Measurements from ENCODE around the gene PPP1R9B.

The PPP1R9B gene

DNA sequence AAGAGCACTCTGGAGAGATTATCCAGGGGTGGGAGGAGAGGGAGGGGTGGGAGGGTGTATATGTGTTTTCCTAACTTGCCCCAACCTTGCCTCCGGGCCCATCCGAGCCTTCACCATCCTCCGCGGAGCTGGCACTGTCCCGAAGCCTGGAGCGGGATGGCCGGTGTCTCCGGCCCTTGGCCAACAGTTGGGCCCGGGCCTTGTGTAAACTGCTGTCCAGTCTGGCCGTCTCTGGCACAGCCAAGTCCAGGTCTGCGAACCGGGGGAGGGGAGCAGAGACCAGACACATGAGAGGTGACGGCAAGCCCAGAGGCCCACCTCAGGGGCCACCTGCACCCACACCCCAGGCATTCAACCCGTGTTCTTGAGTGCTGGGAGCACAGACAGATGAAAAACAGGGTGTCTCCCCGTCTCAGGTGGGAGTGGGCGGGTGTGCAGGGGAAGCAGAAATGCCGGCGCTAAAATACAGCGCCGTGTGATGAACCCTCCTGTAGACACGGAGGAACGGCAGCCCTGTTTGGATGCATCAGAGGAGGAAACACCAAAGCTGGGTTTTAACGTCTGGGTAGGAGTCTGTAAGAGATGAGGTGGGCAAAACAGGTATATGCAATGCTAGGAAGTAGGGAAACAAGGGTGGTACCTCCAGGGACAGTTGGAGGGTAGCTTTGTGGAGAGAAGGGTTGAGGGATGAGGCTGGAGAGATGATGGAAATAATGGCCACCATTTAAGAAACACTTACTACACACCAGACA is 32.2 kb downstream of the PPP1R9B start:
- H3K27ac Mint-ChIP-seq: no peak overlapping the region
- no peaks in the 10 kb centered on the region for H3K9me3 Mint-ChIP-seq
- H3K27me3 Mint-ChIP-seq: peaks cover 82% of the 10 kb centered on the region
- DNase-seq (no peak), ATAC-seq (no peak)
- peaks cover 17% of the 10 kb centered on the region for H3K4me1 Mint-ChIP-seq
- no peak overlapping the region for H3K4me3 Mint-ChIP-seq

DNA sequence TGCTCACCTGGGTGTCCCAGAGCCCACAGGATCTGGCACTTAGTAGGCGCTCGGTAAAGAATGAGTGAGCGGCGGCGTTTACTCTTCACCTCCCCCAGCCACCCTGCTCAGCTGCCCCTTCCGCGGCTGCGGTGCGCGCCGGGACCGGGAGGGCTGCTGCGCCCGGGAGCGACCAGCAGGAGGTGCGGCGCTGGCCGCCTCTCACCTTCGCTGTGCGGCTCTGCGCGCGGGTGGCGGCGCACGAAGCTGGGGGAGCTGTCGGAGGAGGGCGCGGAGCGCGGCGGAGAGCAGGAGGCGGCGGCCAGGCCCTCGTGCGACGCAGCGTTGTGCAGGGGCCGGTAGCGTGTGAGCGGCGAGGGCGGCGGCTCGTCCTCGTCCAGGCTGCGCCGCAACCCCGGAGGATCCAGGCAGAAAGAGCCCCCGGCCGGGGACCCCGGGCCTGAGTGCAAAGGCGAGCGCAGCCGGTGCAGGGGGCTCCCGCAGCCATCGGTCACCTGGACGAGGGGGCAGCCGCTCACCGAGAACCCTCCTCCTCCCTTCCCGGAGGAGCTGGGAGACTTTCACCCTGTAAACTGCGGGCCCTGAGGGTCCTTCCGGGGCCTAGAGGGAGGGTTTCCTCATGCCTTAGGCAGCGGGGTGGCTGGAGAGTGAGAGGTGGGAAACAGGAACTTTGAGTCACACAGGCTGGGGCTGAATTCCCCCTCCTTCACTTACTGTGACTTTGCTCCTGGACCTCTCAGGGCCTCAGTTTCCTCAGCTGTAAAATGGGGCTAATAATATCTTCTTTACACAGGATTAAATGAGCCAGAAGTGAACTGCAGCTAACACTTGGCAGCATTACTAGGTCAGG is 33.0 kb downstream of the PPP1R9B start:
- peaks cover 17% of the 10 kb centered on the region for H3K4me1 Mint-ChIP-seq
- H3K9me3 Mint-ChIP-seq: no peaks in the 10 kb centered on the region
- ATAC-seq: peak; percentile 89
- peaks cover 76% of the 10 kb centered on the region for H3K27me3 Mint-ChIP-seq
- H3K4me3 Mint-ChIP-seq: peak overlapping the region; percentile 79 to 84
- H3K27ac Mint-ChIP-seq: peak overlapping the region; percentile 6 to 87
- peak; percentile 70 to 73 for DNase-seq

DNA sequence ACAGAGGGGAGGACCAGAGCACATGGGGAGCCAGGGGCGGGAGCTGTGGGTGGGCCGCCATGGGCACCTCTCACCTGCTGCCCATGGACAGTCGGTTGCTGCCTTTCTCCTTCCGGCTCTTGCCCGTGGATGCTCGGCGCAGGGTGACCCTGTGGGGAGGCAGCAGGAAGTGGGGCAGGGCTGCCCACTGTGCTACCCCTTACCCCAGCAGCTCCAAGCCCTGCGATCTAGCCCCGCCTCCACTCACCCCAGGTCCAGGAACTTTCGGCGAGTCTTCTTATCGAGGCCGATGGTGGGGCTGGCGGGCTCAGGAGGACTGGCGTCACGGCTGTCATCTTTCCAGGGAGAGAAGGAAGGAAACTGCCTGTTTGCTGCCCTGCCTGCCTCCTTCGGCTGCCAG is 34.7 kb downstream of the PPP1R9B start:
- H3K27me3 Mint-ChIP-seq: peaks cover 62% of the 10 kb centered on the region
- H3K4me1 Mint-ChIP-seq: peaks cover 17% of the 10 kb centered on the region
- H3K27ac Mint-ChIP-seq: no peak overlapping the region
- H3K4me3 Mint-ChIP-seq: no peak overlapping the region
- no peaks in the 10 kb centered on the region for H3K9me3 Mint-ChIP-seq
- ATAC-seq: no peak
- no peak for DNase-seq

DNA sequence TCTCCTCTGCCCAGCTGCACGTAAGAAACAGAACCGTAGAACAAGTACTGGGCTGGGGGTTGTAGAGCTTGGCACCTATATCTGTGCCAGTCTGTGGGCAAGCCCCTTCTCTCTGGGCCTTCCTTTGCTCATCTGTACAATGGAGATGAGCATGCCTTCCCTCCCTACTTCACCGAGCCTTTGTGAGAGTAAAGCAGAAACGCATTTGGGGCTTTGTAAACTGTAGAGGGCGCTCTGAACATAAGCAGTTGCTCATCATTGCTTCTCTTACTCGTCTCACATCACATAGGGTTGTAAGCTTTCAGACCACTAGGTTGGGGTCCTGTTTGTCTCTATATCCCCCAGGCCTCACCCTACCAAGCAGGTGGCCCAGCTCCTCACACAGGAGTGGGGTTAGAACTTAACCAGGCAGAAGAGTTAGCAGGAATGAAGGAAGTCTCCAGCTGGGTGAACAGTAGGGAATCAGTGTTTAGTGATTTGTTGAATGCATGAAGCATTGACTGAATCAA is 35.6 kb downstream of the PPP1R9B start:
- H3K27me3 Mint-ChIP-seq: peaks cover 58% of the 10 kb centered on the region
- peak; percentile 65 for ATAC-seq
- DNase-seq: peak; percentile 40 to 62
- H3K4me1 Mint-ChIP-seq: peaks cover 17% of the 10 kb centered on the region
- no peak overlapping the region for H3K27ac Mint-ChIP-seq
- H3K9me3 Mint-ChIP-seq: no peaks in the 10 kb centered on the region
- no peak overlapping the region for H3K4me3 Mint-ChIP-seq

DNA sequence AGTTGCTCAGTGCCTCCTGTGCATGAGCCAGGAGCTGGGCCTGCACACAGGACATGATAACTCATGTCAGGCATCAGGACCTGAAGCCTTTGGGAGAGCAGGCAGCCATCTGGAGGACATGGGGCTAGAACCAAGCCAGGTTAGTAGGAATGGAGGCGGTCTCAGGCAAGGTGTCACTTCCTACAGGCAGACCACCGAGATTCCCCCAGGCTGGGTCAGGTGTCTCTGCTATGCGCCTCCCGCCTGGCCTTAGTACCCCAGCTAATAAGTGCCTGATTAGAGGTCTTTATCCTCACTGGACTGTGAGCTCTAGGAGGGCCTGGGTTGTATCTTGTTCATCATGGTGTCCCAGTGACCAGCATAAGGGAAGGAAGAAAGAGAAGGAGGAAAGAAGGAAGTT is 36.1 kb downstream of the PPP1R9B start:
- H3K27ac Mint-ChIP-seq: no peak overlapping the region
- no peak for ATAC-seq

DNA sequence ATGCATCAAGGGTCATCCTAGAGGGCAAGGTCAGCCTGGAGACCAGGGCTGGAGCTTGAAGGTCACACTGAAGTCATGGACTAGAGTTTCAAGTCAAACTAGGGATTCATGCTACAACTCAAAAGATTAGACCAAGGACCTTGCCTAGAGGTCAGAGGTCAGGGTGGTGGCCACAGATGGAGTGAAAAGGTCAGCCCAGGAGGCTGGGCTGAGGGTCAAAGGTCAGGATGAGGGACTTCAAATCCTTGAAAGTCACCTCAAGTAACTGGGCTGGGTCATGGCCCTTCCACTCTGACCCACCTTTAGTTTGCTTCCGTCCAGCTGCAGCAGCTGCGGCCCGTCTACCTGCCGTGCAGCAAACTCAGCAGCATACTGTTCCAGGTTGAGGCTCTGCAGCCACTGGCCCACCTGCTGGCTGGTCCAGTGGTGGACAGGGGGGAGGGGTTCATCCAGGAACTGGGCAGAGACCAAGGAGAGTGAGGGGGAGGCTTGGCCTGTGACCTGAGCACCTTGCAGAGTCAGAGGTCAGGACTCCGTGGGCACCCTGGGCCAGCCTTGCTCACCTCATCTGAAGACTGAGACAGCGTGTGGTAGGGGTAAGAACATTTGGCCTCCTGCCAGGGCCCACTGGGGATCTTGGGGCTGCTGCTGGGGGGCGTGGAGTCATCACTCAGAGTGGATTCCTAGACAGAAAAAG is 36.7 kb downstream of the PPP1R9B start:
- Mint-ChIP-seq H3K4me3 (no peak overlapping the region), H3K27ac (no peak overlapping the region), H3K9me3 (no peaks in the 10 kb centered on the region), H3K4me1 (peaks cover 17% of the 10 kb centered on the region), H3K27me3 (peaks cover 48% of the 10 kb centered on the region)
- ATAC-seq: no peak
- no peak for DNase-seq

More for the DNA sequence above, 36.1 kb downstream of the PPP1R9B start:
- no peaks in the 10 kb centered on the region for H3K9me3 Mint-ChIP-seq
- H3K27me3 Mint-ChIP-seq: peaks cover 53% of the 10 kb centered on the region
- no peak overlapping the region for H3K4me3 Mint-ChIP-seq
- DNase-seq: no peak
- peaks cover 17% of the 10 kb centered on the region for H3K4me1 Mint-ChIP-seq

DNA sequence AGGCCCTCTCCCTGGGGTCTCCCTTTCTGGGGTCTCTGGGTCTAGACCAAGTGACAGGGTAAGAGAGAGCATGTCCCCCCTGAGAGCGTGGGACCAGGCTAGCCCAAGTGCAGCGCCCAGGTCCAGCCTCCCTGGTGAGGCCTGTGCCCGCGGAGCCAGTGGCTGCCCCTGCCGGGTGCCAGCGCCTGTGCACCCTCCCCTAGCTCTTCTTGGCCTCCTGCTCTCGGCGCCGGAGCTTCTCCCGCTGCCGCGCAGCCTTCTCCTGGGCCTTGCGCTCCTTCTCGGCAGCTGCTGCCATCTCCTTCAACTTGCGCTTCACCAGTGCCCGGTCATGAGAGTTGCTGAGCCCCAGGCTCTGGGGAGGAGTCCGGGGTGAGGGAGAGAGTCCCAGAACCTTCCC is 37.8 kb downstream of the PPP1R9B start:
- Mint-ChIP-seq H3K4me3 (no peak overlapping the region), H3K27ac (no peak overlapping the region), H3K4me1 (peaks cover 17% of the 10 kb centered on the region), H3K9me3 (no peaks in the 10 kb centered on the region), H3K27me3 (peaks cover 37% of the 10 kb centered on the region)
- DNase-seq: no peak
- ATAC-seq: no peak

DNA sequence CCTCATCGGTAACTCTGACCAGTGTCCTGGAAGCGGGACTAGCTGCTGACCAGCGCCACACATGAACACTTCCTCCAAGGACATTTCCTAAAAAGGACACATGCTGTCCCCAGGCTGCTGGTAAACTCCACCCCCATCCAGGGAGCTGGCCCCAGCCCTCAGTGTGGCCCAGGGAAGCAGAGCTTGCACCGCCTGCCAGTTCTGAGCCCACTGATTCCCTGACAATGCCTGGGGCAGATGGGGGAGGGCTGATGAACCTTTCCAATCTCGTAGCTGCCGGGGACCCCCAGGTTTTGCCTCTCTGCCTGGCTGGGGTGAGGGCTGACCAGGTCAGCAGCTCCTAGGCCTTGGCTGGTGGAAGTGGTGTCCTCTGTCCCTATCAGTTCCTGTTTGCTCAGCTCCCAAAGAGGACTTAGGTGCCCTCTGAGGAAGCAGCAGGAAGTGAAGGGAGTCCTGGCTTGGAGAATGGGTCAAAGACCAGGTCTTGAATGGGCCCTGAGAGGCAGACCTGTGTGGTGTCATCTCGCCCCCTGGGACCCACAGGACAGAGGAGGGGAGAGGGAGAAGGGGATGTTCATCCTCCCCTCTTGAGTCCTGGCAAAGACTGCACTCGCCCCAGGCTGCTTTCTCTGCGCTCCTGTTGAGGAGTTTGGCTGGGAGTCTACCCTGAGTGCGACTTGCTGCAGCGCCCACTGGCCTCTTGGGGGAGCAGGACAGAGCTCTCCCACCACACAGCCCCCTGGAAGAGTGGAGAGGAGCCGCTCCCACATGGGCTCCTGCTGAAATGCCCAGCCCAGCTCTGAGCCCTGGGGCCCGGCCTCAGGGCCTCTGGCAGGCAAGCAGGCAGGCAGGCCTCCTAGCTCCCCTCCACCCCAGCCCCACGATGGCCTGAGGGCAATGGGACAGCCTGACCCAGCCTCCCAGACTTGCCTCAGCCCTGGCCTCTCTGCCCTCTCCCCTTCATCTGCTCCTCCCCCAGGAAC is 38.5 kb downstream of the PPP1R9B start:
- Mint-ChIP-seq H3K4me3 (no peak overlapping the region), H3K27me3 (peaks cover 29% of the 10 kb centered on the region), H3K4me1 (peaks cover 12% of the 10 kb centered on the region), H3K27ac (no peak overlapping the region), H3K9me3 (no peaks in the 10 kb centered on the region)
- DNase-seq (no peak), ATAC-seq (no peak)

DNA sequence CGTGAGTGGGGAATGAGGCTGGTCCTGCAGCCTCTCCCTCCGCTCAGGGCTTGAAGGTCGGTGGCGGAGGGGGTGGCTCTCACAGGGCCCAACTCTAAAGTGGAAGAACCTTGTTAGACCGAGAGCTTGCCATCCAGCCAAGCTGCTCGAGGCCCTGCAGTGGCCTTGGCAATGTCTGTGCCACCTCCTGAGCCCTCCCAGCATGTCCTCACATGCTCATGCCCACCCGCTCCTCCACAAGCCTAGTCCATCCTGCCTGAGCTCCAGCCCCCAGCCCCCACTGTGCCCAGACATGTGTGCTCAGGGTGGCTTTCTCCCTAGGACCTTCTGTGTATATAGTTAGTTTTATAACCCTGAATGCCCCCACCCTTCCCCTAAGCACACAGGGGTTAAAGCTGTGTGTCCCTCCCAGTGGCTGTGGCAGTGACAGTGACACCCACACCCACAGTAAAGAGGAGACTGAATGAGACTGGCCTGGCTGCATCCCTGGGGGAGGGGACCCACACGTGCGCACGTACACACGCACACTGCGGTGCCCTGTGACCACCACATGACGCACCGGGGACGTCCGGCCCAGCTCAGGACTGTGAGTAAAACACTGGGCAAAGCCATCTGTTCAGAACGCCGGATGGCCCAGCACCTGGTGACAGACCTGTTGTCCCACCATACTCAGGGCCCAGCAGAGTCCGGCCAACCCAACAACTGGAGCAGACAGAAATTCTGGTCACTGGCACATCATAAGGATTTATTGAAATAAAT is 39.7 kb downstream of the PPP1R9B start:
- H3K4me1 Mint-ChIP-seq: peaks cover 8% of the 10 kb centered on the region
- H3K4me3 Mint-ChIP-seq: no peak overlapping the region
- peaks cover 17% of the 10 kb centered on the region for H3K27me3 Mint-ChIP-seq
- no peaks in the 10 kb centered on the region for H3K9me3 Mint-ChIP-seq
- no peak for ATAC-seq
- peak overlapping the region in 1 of 2 donors; percentile 25 for H3K27ac Mint-ChIP-seq
- no peak for DNase-seq

DNA sequence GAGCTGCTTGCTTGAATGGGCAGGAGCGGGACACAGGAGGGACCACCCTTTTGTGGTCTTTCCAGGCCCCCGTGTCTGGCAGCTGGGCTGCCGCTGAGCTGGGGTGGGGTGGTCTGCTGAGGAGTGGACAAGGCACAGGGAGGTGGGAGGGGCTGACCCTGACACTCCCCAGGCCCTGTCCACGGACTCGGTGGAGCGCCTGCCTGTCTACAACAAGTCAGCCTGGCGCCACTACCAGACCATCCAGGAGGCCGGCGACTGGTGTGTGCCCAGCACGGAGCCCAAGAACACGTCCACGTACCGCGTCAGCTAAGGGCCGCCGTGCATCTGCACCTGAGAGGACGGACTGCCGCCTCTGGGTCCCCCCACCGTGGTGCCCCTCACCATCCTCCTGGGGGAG is 40.7 kb downstream of the PPP1R9B start:
- peaks cover 8% of the 10 kb centered on the region for H3K27me3 Mint-ChIP-seq
- H3K4me1 Mint-ChIP-seq: peaks cover under 1% of the 10 kb centered on the region
- no peak overlapping the region for H3K27ac Mint-ChIP-seq
- no peaks in the 10 kb centered on the region for H3K9me3 Mint-ChIP-seq
- DNase-seq: no peak
- no peak for ATAC-seq
- no peak overlapping the region for H3K4me3 Mint-ChIP-seq

DNA sequence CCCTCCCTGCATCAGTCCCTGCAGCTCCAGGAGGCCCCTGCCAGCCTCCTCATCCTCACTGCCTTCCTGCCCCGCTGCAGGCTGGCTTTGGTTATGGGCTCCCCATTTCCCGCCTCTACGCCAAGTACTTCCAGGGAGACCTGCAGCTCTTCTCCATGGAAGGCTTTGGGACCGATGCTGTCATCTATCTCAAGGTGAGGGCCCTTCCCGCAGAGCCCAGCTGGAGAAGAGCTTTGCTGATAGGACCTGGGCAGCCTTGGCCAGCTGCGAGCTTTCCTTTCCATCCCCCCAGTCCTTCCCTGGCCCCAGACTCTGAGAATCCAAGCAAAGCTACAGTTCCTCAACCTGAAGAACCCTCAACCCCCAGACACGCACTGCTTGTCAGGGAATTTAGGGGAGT is 41.3 kb downstream of the PPP1R9B start:
- Mint-ChIP-seq H3K27me3 (peaks cover 6% of the 10 kb centered on the region), H3K4me3 (no peak overlapping the region), H3K4me1 (no peaks in the 10 kb centered on the region), H3K27ac (no peak overlapping the region), H3K9me3 (no peaks in the 10 kb centered on the region)
- no peak for ATAC-seq
- no peak for DNase-seq

DNA sequence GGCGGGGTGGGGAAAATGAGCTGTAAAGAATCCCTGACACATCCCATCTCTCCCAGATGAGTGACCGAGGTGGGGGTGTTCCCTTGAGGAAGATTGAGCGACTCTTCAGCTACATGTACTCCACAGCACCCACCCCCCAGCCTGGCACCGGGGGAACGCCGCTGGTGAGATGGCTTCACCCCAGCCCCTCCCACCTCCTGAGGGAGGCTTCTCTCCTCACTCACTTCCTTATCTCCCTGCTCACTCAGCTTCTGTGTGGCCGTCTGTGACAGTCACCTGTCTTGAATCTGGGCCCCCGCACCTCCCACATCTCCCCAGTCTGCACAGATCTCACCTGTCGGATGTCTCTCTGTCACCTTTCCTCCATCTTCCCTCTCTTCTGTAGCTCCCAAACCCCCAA is 41.9 kb downstream of the PPP1R9B start:
- Mint-ChIP-seq H3K9me3 (no peaks in the 10 kb centered on the region), H3K27ac (peak overlapping the region; percentile 22 to 64)
- DNase-seq: no peak

DNA sequence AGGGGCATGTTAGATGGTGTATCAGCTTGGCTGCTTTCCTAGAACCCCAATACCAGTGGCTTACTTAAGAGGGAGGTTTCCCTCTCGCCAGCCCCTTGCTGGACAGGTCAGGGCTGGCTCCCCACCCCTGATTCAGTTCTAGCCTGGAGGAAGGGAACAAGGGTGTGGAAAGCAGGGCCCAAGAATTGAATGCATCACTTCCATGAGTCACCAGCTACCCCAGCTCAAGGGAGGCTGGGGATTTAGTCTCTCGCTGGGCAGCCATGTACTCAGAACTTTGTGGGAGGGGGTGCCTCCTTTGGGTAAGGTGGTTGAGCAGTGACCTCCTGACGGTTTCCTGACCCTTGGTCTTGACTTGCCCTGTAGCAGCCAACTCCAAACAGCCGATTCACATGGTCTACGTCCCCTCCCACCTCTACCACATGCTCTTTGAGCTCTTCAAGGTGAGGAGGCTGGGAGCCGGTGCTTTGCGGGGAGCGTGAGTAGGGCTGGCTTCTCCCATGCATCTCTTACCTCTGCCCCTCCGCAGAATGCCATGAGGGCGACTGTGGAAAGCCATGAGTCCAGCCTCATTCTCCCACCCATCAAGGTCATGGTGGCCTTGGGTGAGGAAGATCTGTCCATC is 42.6 kb downstream of the PPP1R9B start:
- no peak overlapping the region for H3K27ac Mint-ChIP-seq
- H3K27me3 Mint-ChIP-seq: no peaks in the 10 kb centered on the region
- no peaks in the 10 kb centered on the region for H3K4me1 Mint-ChIP-seq
- H3K9me3 Mint-ChIP-seq: no peaks in the 10 kb centered on the region
- no peak for ATAC-seq
- no peak for DNase-seq
- no peak overlapping the region for H3K4me3 Mint-ChIP-seq

More for the DNA sequence above, 41.9 kb downstream of the PPP1R9B start:
- ATAC-seq: no peak
- H3K27me3 Mint-ChIP-seq: peaks cover 2% of the 10 kb centered on the region
- no peaks in the 10 kb centered on the region for H3K4me1 Mint-ChIP-seq
- no peak overlapping the region for H3K4me3 Mint-ChIP-seq
